HG03135 (cell line): ENCODE results near the gene MLLT3.

Source experiments
- ATAC-seq: cut with Tn5 transposase; IDR thresholded peaks from one replicate; pipeline ENCODE4 v1.9.1; 2021; ENCODE audit warnings: mild to moderate bottlenecking, moderate library complexity; ENCODE audit not compliant: unreplicated experiment

Gene MLLT3

DNA sequence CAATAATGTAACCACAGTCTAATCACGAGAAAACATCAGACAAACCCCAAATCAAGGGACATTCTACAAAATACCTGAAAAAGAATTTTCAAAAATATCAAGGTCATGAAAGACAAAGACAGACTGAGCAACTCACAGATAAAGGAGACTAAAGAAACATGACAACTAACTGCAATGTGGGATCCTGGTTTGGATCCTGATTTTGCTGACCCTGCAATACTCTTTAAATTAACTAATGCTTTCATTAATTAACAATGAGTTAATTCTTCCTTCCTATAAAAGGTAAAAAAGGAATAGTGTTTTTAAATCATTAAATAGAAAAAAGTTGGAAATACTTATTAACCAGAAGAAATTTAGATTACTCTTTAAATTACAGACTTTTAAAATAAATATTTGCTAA, 103.6 kb downstream of the MLLT3 start:
- ATAC-seq = no peak

DNA sequence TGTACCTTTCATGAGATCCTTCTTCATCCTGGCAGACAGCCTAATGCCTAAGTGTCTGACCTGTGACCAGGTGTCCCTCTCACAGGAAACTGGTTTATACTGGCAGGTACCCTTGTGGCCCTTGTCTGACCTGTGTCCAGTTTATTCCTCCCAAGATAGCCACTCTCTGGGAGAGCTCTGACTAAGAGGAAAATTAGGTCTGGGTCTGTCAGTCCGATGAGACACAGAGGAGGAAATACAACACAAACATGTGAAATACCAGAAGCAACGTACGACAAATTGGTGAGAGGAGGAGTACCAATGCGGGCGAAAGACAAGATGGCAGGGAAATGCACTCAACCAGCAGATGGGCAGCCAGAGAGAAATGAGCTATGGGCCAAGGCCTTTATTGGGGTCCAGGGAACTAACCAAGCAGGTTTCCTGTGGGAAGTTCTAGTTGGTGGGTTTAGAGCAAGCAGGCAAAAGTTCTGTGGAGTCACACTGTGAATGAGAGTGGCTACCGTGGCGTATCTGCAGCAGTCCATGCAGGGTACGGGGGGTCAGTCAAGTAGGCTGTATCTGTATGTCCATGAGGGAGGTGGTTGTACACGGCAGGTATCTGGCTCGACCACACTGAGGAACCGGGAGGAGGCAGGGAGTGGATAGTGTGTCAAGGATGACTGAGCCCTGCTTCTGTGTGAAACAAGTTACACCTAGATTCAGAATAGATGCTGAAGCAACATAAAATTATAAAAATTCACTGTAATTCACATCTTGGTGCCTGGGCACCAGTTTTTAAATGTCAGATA, 109.0 kb downstream of the MLLT3 start:
- no peak for ATAC-seq

DNA sequence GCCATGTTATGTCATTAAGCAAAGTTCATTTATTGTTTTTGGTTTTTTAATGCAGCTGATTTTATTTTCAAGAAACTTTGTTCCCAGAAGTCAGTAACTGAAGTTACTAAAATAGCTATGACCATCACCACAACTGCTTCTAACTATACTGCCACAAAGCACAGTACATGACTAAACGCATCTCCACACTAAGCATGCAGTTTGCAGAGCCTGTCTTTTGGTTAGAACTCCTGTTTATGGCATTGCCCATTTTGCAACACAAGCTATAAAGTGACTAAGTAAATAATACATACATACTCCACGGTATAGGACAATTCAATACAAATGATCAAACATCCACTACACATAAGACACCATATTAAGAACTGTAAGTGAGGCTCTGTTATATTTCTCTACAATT, 109.7 kb downstream of the MLLT3 start:
- ATAC-seq = no peak

DNA sequence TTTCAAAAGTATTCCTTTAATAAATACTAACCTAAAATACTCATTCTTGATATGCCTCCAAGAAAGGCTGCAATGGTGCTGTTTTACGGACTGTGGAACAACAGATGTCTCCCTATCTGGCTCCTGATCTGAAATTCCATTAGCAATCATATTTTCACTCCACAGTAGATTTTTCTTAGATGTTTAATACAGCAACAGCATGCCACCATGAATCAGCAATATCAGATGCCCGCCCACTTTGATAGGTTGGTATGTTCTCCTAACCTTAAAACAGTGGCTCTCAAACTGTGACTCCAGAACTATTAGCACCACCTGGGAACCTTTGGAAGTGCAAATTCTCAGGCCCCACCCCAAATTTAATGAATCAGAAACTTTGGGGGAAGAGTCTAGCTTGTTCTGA, 110.2 kb downstream of the MLLT3 start:
- no peak for ATAC-seq

DNA sequence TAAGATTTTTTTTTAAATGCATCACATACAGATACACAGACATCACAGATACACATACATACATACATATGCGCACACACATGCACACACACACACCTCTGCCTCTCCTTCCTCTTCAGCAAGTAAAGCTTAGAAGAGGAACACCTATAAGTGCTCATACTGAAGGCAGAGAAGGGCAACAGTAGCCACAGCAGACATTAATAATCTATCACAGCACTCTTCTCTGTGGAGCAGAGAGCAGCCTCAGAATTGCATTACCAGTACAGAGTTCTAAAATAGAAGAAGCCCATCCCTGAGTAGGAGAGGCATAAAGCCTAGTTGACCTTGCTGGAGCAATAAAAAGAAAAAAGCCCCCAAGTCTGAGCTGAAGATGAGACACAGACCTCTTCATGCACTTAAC, 110.6 kb downstream of the MLLT3 start:
- ATAC-seq = no peak

DNA sequence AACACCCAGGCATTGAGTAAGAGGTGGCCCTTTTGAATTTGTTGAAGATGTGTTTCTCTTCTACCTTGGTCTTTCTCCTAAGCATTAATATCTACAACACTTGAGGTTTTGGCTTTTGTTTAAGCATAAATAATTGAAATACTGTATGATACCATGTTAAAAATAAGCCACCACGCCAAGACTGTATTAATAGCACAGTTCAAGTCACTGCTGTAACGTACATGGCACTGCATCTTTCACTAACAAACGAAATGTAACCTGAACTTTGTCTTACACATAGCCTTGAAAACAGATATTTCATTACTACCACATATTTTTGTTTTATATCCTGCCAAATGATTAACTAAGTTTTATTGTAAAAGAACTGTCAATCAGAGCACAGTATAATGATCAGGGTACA, 112.8 kb downstream of the MLLT3 start:
- ATAC-seq = no peak

DNA sequence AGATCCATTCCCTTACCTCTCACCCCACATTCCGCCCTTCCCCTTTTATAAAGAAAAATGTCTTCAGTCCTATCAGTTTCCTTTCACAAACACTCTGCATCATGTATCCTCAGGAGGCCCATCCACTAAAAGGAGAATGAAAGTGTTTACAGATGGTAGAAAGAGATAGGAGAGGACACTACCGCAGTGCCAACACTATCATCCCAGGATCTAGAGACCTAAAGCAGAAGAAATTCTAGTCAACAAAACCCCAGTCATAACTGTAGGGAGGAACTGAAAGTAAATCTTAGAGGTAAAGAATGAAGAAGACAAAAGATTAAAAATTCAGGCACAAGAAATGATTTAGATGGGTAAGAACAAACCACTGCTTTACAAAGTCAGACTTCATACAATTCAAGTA, 114.1 kb downstream of the MLLT3 start:
- ATAC-seq = peak; percentile 70

DNA sequence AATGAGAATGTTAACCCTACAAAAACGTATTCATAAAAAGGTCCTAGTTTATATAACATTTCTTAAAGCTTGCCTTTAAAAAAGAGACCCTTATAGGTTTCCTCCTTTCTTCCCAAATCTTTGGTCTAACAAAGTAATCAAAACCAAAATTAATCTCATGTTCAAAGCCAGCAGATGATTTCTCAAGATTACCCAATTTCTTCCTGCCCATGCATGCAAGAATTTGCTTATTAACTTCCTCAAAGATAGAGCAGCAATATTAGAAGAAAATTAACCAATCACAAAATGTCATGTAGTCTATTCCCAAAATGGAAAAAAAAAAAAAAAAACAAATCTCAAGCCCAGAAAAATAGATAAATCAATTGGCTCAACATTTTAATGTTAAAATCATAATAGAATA, 114.9 kb downstream of the MLLT3 start:
- no peak for ATAC-seq

DNA sequence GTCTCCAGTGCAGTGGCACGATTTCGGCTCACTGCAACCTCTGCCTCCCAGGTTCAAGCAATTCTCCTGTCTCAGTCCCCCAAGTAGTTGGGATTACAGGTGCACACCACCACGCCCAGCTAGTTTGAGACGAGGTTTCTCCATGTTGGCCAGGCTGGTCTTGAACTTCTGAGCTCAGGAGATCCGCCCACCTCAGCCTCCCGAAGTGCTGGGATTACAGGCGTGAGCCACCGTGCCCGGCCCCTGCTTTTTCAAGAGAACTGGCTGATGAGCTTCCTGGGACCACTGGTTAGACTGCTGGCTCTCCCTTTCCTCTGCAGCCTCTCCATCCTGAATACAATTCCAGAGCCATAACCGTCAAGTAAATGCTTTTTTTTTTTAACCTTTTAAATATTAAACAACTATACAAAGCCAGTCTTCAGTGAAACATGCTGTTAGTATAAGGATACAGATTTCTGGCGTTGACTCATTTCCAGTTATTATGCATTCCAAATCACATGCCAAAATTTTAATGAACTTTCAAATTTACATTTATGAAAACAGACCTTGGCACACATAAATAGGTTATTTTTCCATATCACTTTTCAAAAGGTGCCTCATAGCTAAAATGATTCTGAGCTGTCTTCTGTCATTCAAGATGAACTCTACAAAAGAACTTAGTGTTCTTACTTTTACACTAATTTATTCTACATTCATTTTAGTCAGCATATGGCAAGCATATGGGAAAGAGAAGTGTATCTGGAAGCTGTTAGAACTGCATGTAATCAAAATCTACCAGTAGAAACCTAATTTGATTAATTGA, 116.0 kb downstream of the MLLT3 start:
- ATAC-seq = no peak

DNA sequence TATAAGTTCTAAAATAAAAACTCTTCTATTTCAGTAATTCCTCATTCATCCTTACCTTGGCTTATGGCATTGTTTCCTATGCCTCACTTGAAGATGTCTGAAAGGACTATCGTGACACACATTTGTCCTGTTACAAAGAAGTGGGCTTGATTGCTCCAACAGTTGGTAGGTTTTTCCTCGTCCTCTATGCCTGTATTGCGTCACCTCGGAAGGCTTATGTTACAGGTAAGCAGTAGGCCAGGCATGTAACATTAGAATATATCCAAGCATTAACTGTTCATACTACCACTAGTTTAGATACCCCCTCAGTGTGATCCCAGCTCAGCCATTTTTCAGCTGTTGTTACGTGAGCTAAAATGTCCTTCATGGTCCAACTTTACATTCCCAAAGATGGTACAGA, 116.7 kb downstream of the MLLT3 start:
- no peak for ATAC-seq

DNA sequence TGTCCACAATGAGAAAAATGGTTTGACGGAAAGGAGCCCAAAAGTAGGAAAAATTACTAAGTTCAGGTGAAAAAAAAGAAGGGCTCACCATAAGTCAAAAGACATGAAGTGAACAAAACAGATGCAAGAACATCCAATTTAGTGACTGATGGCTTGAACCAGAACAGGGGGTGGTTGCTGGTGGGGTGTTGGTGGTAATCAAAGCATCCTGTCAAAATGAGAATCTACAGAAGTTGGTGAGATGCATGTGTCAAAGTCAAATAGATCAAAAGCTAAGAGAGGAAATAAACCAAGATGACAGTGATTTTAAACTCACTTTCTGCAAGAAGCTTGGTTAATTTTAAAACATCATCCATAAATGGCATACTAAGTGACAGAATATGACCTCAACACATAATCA, 117.4 kb downstream of the MLLT3 start:
- ATAC-seq = no peak

DNA sequence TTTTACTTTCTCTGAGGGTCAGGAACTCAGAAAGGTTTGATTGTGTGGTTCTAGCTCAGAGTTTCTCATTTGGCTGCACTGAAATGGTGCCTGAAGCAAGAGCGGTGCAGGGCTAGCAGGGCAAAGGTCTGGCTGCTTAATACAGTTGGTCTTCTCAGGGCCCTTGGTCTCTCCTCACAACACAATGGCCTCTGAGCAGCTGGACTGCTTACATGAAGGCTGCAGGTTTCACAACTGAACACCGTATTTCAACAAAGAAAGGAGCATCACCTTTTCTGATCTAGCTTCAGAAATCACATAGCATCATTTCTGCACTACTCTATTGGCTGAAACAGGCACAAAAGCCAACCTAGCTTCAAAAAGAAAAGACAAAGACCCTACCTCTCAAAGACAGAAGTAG, 122.2 kb downstream of the MLLT3 start:
- no peak for ATAC-seq

DNA sequence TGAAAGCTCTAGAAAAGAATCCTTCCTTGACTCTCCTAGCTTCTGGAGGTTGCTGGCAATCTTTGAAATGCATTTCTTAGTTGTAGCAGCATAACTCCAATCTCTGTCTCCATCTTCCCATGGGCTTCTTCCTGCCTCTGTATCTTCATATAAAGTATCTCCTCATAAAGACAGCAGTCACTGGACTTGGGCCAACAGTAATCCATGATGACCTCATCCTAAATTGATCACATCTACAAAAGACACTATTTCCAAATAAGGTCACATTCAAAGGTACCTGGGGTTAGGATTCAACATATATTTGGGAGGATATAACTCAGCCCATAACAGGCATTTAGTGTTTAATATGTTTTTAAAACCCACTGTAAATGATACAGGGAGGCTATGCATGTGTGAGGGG, 123.3 kb downstream of the MLLT3 start:
- ATAC-seq = no peak

DNA sequence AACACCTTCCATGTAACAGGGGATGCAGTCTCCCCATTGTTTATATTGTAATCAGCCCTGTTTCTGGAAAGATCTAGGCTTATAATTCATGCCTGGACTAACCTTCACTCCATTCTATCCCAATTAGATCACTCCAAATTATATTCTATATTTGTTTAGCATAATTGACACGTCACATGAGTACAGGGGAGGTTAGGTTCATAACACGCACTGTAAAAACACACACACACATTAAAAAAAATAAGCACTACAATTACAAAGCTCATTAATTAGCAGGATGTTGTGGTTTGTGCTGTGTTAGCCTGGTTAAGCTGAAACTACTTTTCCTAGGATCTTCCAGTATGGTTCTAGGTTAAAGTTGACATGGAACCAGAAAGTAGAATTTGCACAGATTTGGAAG, 126.0 kb downstream of the MLLT3 start:
- no peak for ATAC-seq

DNA sequence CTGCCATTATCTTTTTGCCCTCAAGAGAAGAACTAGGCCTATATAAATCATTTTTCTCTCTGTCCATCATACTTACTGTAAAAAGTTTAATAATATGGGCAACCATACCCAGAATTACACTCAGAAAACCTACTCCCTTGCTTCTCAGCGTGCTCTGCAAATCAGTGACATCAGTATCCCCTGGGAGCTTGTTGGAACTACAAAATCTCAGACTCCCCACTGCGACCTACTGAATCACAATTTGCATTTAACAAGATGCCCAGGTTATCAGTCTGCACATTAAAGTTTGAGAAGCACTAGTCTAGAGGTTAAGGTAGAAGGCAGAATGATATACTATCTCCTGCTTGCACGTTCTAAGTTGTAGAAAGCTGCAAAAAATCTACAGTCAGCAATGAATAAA, 127.2 kb downstream of the MLLT3 start:
- no peak for ATAC-seq

DNA sequence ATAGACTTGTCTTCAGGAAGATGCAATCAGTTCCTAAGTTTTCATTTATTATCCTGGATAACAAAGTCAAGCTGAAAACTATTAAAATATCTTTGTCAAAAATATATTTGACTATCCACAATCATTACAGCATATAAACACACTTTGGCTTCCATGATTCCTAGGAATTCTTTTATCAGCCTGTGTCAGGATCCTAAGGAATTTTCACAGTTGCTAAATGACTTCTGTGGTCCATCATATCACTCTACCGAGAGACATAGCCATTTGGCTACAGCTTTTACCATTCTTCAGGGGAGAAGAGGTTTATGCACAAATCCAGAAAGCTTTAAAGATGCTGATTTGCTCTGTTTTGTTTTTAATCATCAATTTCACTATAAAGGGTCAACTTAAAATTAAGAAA, 128.3 kb downstream of the MLLT3 start:
- no peak for ATAC-seq

DNA sequence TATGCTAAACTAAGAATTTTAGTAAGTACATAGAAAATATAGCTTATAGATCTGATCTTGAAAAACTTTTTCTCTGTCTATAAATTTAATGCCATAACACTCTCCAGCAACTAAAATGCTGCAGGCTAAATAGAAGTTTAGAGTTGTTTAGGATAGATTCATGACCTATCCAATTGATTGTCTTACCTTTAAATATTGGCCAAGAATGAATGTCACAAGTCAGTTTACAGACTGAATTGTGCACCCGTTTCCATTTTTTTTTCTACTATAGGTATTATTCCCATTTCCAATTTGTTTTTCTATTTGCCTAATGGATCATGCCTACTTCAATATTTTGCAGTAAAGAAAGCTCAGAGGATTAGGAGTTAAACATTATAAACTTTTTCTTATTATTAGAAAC, 129.5 kb downstream of the MLLT3 start:
- no peak for ATAC-seq

DNA sequence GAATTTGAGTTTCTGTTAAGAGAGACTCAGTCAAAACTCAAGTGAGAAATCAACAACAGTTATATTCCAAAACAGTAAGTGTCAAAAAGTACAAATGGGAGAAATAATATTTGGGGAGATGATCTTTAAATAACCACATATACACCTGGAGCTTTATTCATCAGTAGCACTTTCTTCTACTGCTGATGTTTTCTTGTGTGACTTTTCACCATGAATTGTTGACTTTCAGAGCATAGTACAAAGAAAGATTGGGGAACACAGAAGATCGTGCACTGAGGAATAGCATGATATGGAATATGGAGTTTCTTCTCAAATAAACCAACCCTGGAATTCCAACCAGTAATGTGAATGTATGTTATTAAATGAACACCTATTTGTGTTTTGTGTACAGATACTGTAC, 130.7 kb downstream of the MLLT3 start:
- no peak for ATAC-seq

DNA sequence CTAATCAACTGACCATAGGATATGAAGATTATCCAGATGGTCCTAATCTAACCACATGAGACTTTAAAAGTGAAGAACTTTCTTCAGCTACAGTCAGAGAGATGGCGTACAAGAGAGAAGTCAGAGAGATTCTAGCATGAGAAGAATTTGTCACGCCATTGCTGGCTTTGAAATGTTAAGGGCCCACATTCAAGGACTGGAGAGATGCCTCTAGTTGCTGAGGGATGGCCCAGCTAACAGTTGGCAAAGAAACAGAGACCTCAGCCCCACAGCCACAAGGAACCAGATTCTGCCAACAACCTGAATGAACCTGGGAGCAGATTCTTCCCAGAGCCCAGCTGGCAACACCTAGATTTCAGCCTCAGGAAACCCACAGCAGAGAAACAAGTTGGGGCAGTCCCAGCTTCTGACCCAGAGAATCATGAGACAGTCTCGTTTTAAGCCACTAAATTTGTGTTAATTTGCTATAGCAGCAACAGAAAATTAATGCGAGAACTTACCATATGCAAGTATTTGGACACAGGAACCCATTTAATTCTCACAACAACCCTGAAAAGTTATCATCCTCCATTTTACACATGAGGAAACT, 132.0 kb downstream of the MLLT3 start:
- no peak for ATAC-seq

DNA sequence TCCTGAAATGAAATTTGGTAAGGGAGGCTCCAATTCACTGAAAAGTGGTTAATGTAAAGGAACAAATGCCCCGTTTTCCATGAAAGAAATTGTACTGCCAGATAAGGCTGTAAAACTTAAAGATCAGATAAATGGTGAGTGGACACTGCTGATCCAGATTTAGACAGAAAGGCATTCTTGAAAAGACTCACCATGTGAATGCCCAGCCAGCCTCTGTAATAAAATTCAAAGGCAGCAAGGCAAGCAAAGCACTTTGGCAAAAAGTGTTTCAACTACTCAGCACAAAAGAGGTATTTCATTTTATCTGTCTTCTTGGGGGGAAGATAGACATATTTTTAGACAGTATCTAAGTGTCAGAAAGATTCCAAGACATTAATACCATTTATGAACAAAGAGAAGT, 133.6 kb downstream of the MLLT3 start:
- no peak for ATAC-seq

DNA sequence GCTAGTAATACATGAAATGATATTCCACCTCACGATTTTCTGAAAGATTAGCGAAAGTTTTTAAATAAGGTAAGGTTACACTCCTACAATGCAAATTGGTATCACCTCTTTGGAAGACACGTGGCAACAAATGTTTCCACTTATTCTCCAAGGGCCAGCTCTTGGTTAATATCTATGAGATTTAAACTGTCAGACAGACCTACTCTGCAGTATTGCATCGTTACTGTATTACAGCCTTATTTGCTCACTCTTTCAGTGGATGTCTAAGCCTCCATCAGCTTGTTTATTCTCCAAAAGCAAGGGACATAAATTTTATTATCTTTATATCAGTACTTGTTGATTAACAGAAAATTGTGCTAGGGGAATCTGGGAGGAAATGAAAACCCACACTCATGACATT, 135.7 kb downstream of the MLLT3 start:
- ATAC-seq = no peak

DNA sequence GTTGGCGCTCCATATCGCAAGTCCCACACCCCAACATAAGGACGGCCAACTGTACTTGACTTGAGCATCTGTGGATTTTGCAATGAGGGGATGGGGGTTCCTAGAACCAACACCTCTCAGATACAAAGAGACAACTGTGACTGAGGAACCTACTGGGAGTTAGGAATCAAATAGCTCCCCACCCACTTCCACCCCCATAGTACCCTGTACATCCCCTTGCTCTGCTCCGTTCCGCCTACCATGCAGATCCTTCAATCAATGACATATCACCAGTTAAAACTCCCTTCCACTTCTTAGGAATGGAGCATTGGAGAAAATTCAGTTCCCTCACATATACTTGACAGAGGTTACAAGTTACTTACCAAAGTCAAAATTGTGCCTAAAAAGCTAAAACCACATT, 140.9 kb downstream of the MLLT3 start:
- ATAC-seq = no peak
